ENCODE data around the gene TPM1.
"Not testable (repeated sequence)": the region's sequence is repeated elsewhere in the genome, so short reads cannot be mapped to it uniquely, and the experiment has no call there.

TPM1 gene

GRCh38 chr15:63104727-63105126 lies 62.2 kb downstream of the TPM1 start:
- no peaks in the 10 kb centered on the region for H3K27me3 ChIP-seq (ENCODE audit: low read length)
- no peak overlapping the region for H3K4me2 ChIP-seq (ENCODE audit: low read depth, low read length, poor library complexity, severe bottlenecking)
- H3K27ac ChIP-seq (ENCODE audit: low read depth, low read length), result no peak overlapping the region
- TF ChIP-seq CTCF (IDR thresholded peaks at IDR 0.05; ENCODE audit: insufficient read depth, low read length, poor library complexity, severe bottlenecking) (no peak), EZH2phosphoT487 (conservative IDR thresholded peaks at IDR 0.05; ENCODE audit: low read length) (no peak)
- no peaks in the 10 kb centered on the region for H3K36me3 ChIP-seq (ENCODE audit: low read length)
- H3K9me3 ChIP-seq (ENCODE audit: insufficient read depth, low read length), result no peaks in the 10 kb centered on the region
- no peaks in the 10 kb centered on the region for H4K20me1 ChIP-seq (ENCODE audit: low read depth, low read length)
- no peak overlapping the region for H3K4me3 ChIP-seq (ENCODE audit: insufficient read depth, low read length, poor library complexity, severe bottlenecking)
- H3K9ac ChIP-seq (ENCODE audit: low read length), result no peak overlapping the region
- H3K79me2 ChIP-seq (ENCODE audit: insufficient read depth, low read length), result no peaks in the 10 kb centered on the region
- H3F3A ChIP-seq (ENCODE audit: insufficient read depth), result no peaks in the 10 kb centered on the region
- no peaks in the 10 kb centered on the region for H3K9me2 ChIP-seq (replicated peaks; ENCODE audit: insufficient read depth, low read length)
- H2AFZ ChIP-seq (ENCODE audit: low read depth, low read length, severe bottlenecking), result no peak overlapping the region

GRCh38 chr15:63105354-63105753 lies 62.8 kb downstream of the TPM1 start:
- H3K9me3 ChIP-seq (ENCODE audit: insufficient read depth, low read length); H4K20me1 ChIP-seq (ENCODE audit: low read depth, low read length); H3K27me3 ChIP-seq (ENCODE audit: low read length); H2AFZ ChIP-seq (ENCODE audit: low read depth, low read length, severe bottlenecking); H3F3A ChIP-seq (ENCODE audit: insufficient read depth); H3K4me2 ChIP-seq (ENCODE audit: low read depth, low read length, poor library complexity, severe bottlenecking); H3K27ac ChIP-seq (ENCODE audit: low read depth, low read length); H3K9ac ChIP-seq (ENCODE audit: low read length); H3K4me3 ChIP-seq (ENCODE audit: insufficient read depth, low read length, poor library complexity, severe bottlenecking); H3K9me2 ChIP-seq (replicated peaks; ENCODE audit: insufficient read depth, low read length); H3K79me2 ChIP-seq (ENCODE audit: insufficient read depth, low read length); H3K36me3 ChIP-seq (ENCODE audit: low read length): not testable (repeated sequence)

GRCh38 chr15:63107895-63108546 lies 65.5 kb downstream of the TPM1 start:
- Histone ChIP-seq H3K9ac (ENCODE audit: low read length) (no peak overlapping the region), H2AFZ (ENCODE audit: low read depth, low read length, severe bottlenecking) (no peak overlapping the region), H3K36me3 (ENCODE audit: low read length) (no peaks in the 10 kb centered on the region), H3K4me3 (ENCODE audit: insufficient read depth, low read length, poor library complexity, severe bottlenecking) (no peak overlapping the region), H3K27ac (ENCODE audit: low read depth, low read length) (no peak overlapping the region), H3K4me2 (ENCODE audit: low read depth, low read length, poor library complexity, severe bottlenecking) (no peak overlapping the region), H3F3A (ENCODE audit: insufficient read depth) (no peaks in the 10 kb centered on the region), H3K27me3 (ENCODE audit: low read length) (no peaks in the 10 kb centered on the region), H3K9me2 (replicated peaks; ENCODE audit: insufficient read depth, low read length) (no peaks in the 10 kb centered on the region), H3K9me3 (ENCODE audit: insufficient read depth, low read length) (no peaks in the 10 kb centered on the region), H3K79me2 (ENCODE audit: insufficient read depth, low read length) (no peaks in the 10 kb centered on the region), H4K20me1 (ENCODE audit: low read depth, low read length) (no peaks in the 10 kb centered on the region)
- TF ChIP-seq CTCF (IDR thresholded peaks at IDR 0.05; ENCODE audit: insufficient read depth, low read length, poor library complexity, severe bottlenecking) (no peak), EZH2phosphoT487 (conservative IDR thresholded peaks at IDR 0.05; ENCODE audit: low read length) (no peak)

- Histone ChIP-seq H3K27me3 (ENCODE audit: low read length) (no peaks in the 10 kb centered on the region), H3K4me2 (ENCODE audit: low read depth, low read length, poor library complexity, severe bottlenecking) (no peak overlapping the region), H3K9ac (ENCODE audit: low read length) (no peak overlapping the region), H3K79me2 (ENCODE audit: insufficient read depth, low read length) (no peaks in the 10 kb centered on the region), H3K9me3 (ENCODE audit: insufficient read depth, low read length) (no peaks in the 10 kb centered on the region), H3K27ac (ENCODE audit: low read depth, low read length) (no peak overlapping the region), H3K9me2 (replicated peaks; ENCODE audit: insufficient read depth, low read length) (no peaks in the 10 kb centered on the region), H3F3A (ENCODE audit: insufficient read depth) (no peaks in the 10 kb centered on the region), H4K20me1 (ENCODE audit: low read depth, low read length) (no peaks in the 10 kb centered on the region), H2AFZ (ENCODE audit: low read depth, low read length, severe bottlenecking) (no peak overlapping the region), H3K4me3 (ENCODE audit: insufficient read depth, low read length, poor library complexity, severe bottlenecking) (no peak overlapping the region), H3K36me3 (ENCODE audit: low read length) (no peaks in the 10 kb centered on the region)
- no peak for TF ChIP-seq CTCF (IDR thresholded peaks at IDR 0.05; ENCODE audit: insufficient read depth, low read length, poor library complexity, severe bottlenecking)
- no peak for TF ChIP-seq EZH2phosphoT487 (conservative IDR thresholded peaks at IDR 0.05; ENCODE audit: low read length)
Measured at GRCh38 chr15:63109498-63109897, 67.0 kb downstream of the TPM1 start.

Data from SU-DHL-6 (cell line).